Measurements from ENCODE around the gene SNX5.

DNA sequence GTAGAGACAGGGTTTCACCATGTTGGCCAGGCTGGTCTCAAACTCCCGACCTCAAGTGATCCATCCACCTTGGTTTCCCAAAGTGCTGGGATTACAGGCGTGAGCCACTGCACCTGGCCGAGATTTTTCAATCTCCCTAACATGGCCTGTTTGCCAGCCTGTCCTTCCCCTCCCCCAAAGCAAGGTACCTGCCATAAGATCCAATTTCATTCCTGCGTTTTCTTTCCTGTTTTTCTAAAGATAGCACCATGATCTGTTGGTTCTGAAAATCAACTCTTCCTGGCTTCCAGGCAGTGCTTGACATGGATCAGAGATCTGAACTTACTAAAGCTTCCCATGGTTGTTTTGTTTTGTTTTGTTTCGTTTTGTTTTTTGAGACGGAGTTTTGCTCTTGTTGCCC is 7.7 kb upstream of the SNX5 start:
- TF ChIP-seq POLR2A (IDR thresholded peaks at IDR 0.05; ENCODE audit: extremely low read depth, insufficient read length): no peak
- TF ChIP-seq, protein P1, sequence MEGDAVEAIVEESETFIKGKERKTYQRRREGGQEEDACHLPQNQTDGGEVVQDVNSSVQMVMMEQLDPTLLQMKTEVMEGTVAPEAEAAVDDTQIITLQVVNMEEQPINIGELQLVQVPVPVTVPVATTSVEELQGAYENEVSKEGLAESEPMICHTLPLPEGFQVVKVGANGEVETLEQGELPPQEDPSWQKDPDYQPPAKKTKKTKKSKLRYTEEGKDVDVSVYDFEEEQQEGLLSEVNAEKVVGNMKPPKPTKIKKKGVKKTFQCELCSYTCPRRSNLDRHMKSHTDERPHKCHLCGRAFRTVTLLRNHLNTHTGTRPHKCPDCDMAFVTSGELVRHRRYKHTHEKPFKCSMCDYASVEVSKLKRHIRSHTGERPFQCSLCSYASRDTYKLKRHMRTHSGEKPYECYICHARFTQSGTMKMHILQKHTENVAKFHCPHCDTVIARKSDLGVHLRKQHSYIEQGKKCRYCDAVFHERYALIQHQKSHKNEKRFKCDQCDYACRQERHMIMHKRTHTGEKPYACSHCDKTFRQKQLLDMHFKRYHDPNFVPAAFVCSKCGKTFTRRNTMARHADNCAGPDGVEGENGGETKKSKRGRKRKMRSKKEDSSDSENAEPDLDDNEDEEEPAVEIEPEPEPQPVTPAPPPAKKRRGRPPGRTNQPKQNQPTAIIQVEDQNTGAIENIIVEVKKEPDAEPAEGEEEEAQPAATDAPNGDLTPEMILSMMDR (IDR thresholded peaks at IDR 0.05; ENCODE audit: low read depth, low read length): no peak
